ENCODE measurements around the gene KANTR. TPM values are rescaled to one million over a fixed set of nuclear protein-coding genes. Genes with fewer than 3 reads are reported as not detected.

The KANTR gene
- total and polyA plus RNA-seq, 2 experiments from 2014 or later = 6.4 to 15.5 TPM

GRCh38 chrX:53171356-53171755 lies 77.4 kb downstream of the KANTR start:
- Histone ChIP-seq H3K36me3 (ENCODE audit: insufficient read depth) (no peaks in the 10 kb centered on the region), H2AFZ (no peak overlapping the region), H3K4me3 (no peak overlapping the region), H3K27me3 (ENCODE audit: insufficient read depth) (no peaks in the 10 kb centered on the region), H3K4me2 (no peak overlapping the region), H3K79me2 (replicated peaks; ENCODE audit: insufficient read depth) (no peaks in the 10 kb centered on the region), H3K9me2 (ENCODE audit: insufficient read depth) (no peaks in the 10 kb centered on the region), H3F3A (replicated peaks; ENCODE audit: low read depth) (no peaks in the 10 kb centered on the region), H3K27ac (ENCODE audit: low read depth) (no peak overlapping the region), H4K20me1 (replicated peaks; ENCODE audit: insufficient read depth) (no peaks in the 10 kb centered on the region), H3K4me1 (ENCODE audit: insufficient read depth) (no peaks in the 10 kb centered on the region)
- H3K27me3 Mint-ChIP-seq (ENCODE audit: insufficient read depth, low read depth, poor library complexity) = peaks cover 3% of the 10 kb centered on the region
- no peak overlapping the region for H3K27ac Mint-ChIP-seq
- H3K4me3 Mint-ChIP-seq = no peak overlapping the region
- TF ChIP-seq, protein P1, sequence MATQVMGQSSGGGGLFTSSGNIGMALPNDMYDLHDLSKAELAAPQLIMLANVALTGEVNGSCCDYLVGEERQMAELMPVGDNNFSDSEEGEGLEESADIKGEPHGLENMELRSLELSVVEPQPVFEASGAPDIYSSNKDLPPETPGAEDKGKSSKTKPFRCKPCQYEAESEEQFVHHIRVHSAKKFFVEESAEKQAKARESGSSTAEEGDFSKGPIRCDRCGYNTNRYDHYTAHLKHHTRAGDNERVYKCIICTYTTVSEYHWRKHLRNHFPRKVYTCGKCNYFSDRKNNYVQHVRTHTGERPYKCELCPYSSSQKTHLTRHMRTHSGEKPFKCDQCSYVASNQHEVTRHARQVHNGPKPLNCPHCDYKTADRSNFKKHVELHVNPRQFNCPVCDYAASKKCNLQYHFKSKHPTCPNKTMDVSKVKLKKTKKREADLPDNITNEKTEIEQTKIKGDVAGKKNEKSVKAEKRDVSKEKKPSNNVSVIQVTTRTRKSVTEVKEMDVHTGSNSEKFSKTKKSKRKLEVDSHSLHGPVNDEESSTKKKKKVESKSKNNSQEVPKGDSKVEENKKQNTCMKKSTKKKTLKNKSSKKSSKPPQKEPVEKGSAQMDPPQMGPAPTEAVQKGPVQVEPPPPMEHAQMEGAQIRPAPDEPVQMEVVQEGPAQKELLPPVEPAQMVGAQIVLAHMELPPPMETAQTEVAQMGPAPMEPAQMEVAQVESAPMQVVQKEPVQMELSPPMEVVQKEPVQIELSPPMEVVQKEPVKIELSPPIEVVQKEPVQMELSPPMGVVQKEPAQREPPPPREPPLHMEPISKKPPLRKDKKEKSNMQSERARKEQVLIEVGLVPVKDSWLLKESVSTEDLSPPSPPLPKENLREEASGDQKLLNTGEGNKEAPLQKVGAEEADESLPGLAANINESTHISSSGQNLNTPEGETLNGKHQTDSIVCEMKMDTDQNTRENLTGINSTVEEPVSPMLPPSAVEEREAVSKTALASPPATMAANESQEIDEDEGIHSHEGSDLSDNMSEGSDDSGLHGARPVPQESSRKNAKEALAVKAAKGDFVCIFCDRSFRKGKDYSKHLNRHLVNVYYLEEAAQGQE (IDR thresholded peaks at IDR 0.05; ENCODE audit: unreplicated experiment) = no peak
- TF ChIP-seq, protein P2, sequence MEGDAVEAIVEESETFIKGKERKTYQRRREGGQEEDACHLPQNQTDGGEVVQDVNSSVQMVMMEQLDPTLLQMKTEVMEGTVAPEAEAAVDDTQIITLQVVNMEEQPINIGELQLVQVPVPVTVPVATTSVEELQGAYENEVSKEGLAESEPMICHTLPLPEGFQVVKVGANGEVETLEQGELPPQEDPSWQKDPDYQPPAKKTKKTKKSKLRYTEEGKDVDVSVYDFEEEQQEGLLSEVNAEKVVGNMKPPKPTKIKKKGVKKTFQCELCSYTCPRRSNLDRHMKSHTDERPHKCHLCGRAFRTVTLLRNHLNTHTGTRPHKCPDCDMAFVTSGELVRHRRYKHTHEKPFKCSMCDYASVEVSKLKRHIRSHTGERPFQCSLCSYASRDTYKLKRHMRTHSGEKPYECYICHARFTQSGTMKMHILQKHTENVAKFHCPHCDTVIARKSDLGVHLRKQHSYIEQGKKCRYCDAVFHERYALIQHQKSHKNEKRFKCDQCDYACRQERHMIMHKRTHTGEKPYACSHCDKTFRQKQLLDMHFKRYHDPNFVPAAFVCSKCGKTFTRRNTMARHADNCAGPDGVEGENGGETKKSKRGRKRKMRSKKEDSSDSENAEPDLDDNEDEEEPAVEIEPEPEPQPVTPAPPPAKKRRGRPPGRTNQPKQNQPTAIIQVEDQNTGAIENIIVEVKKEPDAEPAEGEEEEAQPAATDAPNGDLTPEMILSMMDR (conservative IDR thresholded peaks at IDR 0.05; ENCODE audit: low read depth in 2 of 2) = peak; percentile 23 to 42
- H3K9me3 Mint-ChIP-seq = peaks cover 3% of the 10 kb centered on the region; the same call in 1 of the 3 replicates
- no peak for ATAC-seq
- H3K36me3 Mint-ChIP-seq (ENCODE audit: low read depth) = peaks cover 4% of the 10 kb centered on the region; the same call in 1 of the 3 replicates
- peaks cover 5% of the 10 kb centered on the region for H3K4me1 Mint-ChIP-seq
- DNase-seq (ENCODE audit: low spot score) = no peak

Small RNA genes lying within 50 kb of the gene (small RNA-seq; reads per million reads assigned to genes)
- gene AL139396.1 (ENCODE audit: low replicate concordance) (not detected), gene AL591212.2 (ENCODE audit: low replicate concordance) (not detected)

Other genes with a start within 250 kb of the KANTR start
- gene XAGE3, start 226.1 kb upstream of the KANTR start, total RNA-seq (2014; rRNA removed; shearing (Covaris generic)) = not detected in 2 replicates
- gene XAGE3, start 226.1 kb upstream of the KANTR start, polyA plus RNA-seq (2016; fragmentation: Nextera tagmentation; extraction: Ambion mirVana) = not detected in 2 replicates
- 2.8 and 19.1 TPM in 2 replicates for gene FAM156B, start 196.8 kb upstream of the KANTR start, total RNA-seq (2014; rRNA removed; shearing (Covaris generic))
- 11.1 and 12.0 TPM in 2 replicates for gene FAM156B, start 196.8 kb upstream of the KANTR start, polyA plus RNA-seq (2016; fragmentation: Nextera tagmentation; extraction: Ambion mirVana)
- gene FAM156A, start 135.6 kb upstream of the KANTR start, total RNA-seq (2014; rRNA removed; shearing (Covaris generic)) = 16.3 and 17.7 TPM in 2 replicates
- gene FAM156A, start 135.6 kb upstream of the KANTR start, polyA plus RNA-seq (2016; fragmentation: Nextera tagmentation; extraction: Ambion mirVana) = 4.5 and 5.2 TPM in 2 replicates
- gene GPR173, start 45.4 kb upstream of the KANTR start, total RNA-seq (2014; rRNA removed; shearing (Covaris generic)) = 7.7 TPM in 2 replicates
- 0.92 and 0.94 TPM in 2 replicates for gene GPR173, start 45.4 kb upstream of the KANTR start, polyA plus RNA-seq (2016; fragmentation: Nextera tagmentation; extraction: Ambion mirVana)
- gene TSPYL2, start 11.8 kb upstream of the KANTR start, total RNA-seq (2014; rRNA removed; shearing (Covaris generic)) = 9.9 and 13.4 TPM in 2 replicates
- 11.6 and 13.4 TPM in 2 replicates for gene TSPYL2, start 11.8 kb upstream of the KANTR start, polyA plus RNA-seq (2016; fragmentation: Nextera tagmentation; extraction: Ambion mirVana)
- 139 and 173 TPM in 2 replicates for gene KDM5C, start 131.1 kb downstream of the KANTR start, total RNA-seq (2014; rRNA removed; shearing (Covaris generic))
- gene KDM5C, start 131.1 kb downstream of the KANTR start, polyA plus RNA-seq (2016; fragmentation: Nextera tagmentation; extraction: Ambion mirVana) = 18.3 and 20.3 TPM in 2 replicates
- 81.6 and 92.2 TPM in 2 replicates for gene IQSEC2, start 187.4 kb downstream of the KANTR start, total RNA-seq (2014; rRNA removed; shearing (Covaris generic))
- gene IQSEC2, start 187.4 kb downstream of the KANTR start, polyA plus RNA-seq (2016; fragmentation: Nextera tagmentation; extraction: Ambion mirVana) = 10.7 and 12.3 TPM in 2 replicates